ENCODE results near the gene EPHB2.

The EPHB2 gene

DNA sequence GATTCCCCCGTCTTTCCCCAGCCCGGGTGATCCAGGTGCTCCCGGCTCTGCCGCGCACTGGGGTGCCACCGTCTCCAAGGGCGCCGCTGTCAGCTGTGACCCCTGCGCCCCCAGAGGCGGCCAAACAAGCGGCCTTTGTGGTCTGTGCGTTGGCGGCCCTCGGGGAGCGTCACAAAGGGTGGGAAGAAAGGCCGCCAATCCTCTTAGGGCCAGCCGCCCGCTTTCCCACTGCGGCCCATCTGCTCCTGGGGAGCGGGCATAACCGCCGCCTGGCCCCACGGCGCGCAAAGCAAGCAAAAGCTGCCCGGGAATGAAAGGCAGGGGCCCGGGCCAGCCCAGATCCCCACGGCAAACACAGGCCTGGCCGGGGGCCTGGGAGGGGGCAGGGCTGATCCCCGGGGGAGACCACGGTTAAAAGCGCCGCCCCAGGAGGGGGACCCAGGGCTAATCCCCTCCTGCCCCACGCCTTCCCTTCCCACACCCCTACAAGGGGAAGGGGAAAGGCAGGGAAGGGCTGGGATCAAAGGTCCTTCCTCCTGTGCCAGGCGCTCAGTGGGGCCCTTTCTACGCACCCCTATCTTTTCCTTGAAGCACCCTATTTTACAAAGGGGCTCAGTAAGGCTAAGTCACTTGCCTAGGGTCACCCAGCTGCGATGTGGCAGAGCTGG is 33.6 kb upstream of the EPHB2 start:
- Histone ChIP-seq H3K9ac (ENCODE audit: low read length) (no peak overlapping the region), H3K27me3 (ENCODE audit: control insufficient read depth, insufficient read depth, low read length) (no peaks in the 10 kb centered on the region), H3K36me3 (ENCODE audit: control insufficient read depth, low read depth, low read length) (no peaks in the 10 kb centered on the region), H3K9me3 (ENCODE audit: control insufficient read depth, low read depth, low read length) (no peaks in the 10 kb centered on the region), H3K4me3 (ENCODE audit: low read length) (no peak overlapping the region), H3K27ac (ENCODE audit: low read length) (no peak overlapping the region), H3K4me1 (ENCODE audit: control insufficient read depth, low read depth, low read length) (peaks cover 8% of the 10 kb centered on the region)

DNA sequence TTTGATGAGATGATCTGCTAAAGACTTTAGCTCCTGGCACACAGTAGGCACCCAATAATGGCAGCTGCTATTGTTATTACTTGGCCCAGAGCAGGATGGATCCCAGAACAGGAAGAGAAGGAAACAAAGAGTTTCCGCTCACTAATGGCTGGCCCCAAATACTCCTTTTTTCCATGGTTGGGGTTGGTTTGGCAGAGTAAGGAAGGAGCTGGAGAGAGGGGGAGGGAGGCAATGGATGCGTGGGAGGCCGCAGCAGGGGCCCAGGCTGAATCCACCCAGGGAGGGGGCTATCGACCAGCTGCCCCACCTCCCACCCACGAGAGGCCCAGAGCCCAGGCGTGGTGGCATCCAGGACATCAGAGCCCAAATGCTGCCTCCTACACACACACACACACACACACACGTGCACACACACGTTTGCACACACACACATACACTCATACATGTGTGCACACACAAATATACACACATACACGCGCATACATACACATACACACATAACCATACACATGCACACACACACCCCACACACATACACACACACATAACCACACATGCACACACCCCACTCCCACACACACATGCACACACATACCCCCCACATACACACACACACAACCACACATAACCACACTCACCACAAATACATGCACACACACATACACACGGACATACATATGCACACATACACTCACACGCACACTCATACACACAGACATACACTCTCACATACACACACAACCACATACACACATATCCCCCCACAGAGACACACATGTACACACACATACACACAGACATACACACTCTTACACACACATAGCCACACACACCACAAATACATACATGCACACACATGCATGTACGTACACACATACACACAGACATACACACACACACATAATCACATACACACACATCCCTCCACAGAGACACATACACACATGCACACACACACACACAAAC is 32.4 kb upstream of the EPHB2 start:
- no peak overlapping the region for H3K27ac ChIP-seq (ENCODE audit: low read length)
- no peak overlapping the region for H3K4me3 ChIP-seq (ENCODE audit: low read length)
- H3K27me3 ChIP-seq (ENCODE audit: control insufficient read depth, insufficient read depth, low read length) = no peaks in the 10 kb centered on the region
- no peaks in the 10 kb centered on the region for H3K36me3 ChIP-seq (ENCODE audit: control insufficient read depth, low read depth, low read length)
- no peaks in the 10 kb centered on the region for H3K9me3 ChIP-seq (ENCODE audit: control insufficient read depth, low read depth, low read length)
- H3K4me1 ChIP-seq (ENCODE audit: control insufficient read depth, low read depth, low read length) = peaks cover 6% of the 10 kb centered on the region
- no peak overlapping the region for H3K9ac ChIP-seq (ENCODE audit: low read length)

DNA sequence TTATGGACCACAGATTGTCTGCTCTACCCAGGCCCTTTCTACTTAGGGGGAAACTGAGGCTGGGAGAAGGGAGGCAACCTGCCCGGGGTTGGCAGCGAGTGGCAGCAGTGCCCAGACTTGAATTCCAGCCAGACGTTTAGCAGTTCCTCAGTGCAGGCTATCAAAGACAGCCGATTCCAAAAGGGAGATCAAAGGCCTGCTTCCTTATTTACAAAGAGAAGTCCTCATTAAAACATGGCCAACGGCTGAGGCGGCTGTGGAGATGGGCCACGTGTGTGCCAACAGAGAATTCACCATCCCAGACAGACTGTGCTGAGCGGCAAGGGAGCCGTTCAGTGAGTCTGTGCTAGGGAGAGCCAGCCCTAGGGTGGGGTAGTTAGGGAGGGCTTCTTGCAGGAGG is 29.9 kb upstream of the EPHB2 start:
- Histone ChIP-seq H3K4me1 (ENCODE audit: control insufficient read depth, low read depth, low read length) (peaks cover 5% of the 10 kb centered on the region), H3K27me3 (ENCODE audit: control insufficient read depth, insufficient read depth, low read length) (no peaks in the 10 kb centered on the region), H3K9ac (ENCODE audit: low read length) (no peak overlapping the region), H3K4me3 (ENCODE audit: low read length) (no peak overlapping the region), H3K9me3 (ENCODE audit: control insufficient read depth, low read depth, low read length) (no peaks in the 10 kb centered on the region), H3K36me3 (ENCODE audit: control insufficient read depth, low read depth, low read length) (no peaks in the 10 kb centered on the region), H3K27ac (ENCODE audit: low read length) (no peak overlapping the region)

DNA sequence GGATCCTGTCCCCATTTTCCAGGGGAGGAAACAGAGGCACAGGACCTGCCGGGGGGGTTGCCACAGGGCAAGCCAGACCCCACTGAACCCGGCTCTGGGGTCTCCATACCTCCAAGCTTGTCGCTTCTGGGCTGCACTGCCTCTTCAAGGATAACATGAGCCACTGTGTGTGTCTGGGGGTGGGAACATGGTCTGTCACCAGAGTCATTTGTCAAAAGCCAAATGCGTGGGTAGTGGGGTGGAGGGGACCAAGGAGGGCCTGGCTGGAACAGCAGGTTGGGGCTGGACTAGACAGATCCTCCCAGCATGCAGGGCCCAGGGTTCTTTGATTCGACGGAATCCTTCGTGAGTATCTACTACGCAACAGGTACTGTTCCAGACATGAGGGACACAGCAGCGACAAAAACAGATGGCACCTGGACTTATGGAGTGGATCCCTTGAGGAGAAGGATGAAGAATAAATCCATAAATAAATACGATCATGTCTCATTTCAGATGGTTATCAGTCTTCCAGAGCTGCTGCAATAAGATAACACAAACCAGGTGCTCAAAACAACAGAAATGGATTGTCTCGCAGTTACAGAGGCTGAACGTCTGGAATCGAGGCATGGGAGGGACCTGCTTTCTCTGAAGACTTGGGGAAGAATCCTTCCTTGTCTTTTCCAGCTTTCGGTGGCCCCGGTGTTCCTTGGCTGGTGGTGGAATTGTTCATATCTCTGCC is 28.9 kb upstream of the EPHB2 start:
- Histone ChIP-seq H3K36me3 (ENCODE audit: control insufficient read depth, low read depth, low read length) (no peaks in the 10 kb centered on the region), H3K4me3 (ENCODE audit: low read length) (no peak overlapping the region), H3K27me3 (ENCODE audit: control insufficient read depth, insufficient read depth, low read length) (no peaks in the 10 kb centered on the region), H3K27ac (ENCODE audit: low read length) (no peak overlapping the region), H3K4me1 (ENCODE audit: control insufficient read depth, low read depth, low read length) (peaks cover 5% of the 10 kb centered on the region), H3K9me3 (ENCODE audit: control insufficient read depth, low read depth, low read length) (no peaks in the 10 kb centered on the region), H3K9ac (ENCODE audit: low read length) (no peak overlapping the region)

DNA sequence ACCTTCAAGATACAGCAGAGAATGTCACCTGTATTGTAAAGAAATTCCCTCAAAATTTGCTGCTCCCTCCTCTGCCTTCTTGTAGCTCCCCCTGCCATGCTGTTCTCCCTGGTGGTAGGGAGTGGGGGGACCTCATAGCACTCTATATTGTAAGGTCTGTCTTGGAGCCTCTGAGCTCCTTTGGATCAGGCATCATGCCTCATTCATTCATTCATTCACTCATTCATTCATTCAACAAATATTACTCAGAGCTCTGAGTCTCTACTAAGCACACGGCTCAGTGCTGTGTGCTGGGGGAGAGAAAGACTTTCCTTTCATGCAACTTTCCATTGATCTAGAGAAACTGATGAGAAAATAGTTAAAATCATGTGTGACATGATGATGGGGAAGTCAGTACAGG is 27.1 kb upstream of the EPHB2 start:
- Histone ChIP-seq H3K36me3 (ENCODE audit: control insufficient read depth, low read depth, low read length) (no peaks in the 10 kb centered on the region), H3K27ac (ENCODE audit: low read length) (no peak overlapping the region), H3K4me1 (ENCODE audit: control insufficient read depth, low read depth, low read length) (no peaks in the 10 kb centered on the region), H3K4me3 (ENCODE audit: low read length) (no peak overlapping the region), H3K9ac (ENCODE audit: low read length) (no peak overlapping the region), H3K27me3 (ENCODE audit: control insufficient read depth, insufficient read depth, low read length) (no peaks in the 10 kb centered on the region), H3K9me3 (ENCODE audit: control insufficient read depth, low read depth, low read length) (no peaks in the 10 kb centered on the region)

DNA sequence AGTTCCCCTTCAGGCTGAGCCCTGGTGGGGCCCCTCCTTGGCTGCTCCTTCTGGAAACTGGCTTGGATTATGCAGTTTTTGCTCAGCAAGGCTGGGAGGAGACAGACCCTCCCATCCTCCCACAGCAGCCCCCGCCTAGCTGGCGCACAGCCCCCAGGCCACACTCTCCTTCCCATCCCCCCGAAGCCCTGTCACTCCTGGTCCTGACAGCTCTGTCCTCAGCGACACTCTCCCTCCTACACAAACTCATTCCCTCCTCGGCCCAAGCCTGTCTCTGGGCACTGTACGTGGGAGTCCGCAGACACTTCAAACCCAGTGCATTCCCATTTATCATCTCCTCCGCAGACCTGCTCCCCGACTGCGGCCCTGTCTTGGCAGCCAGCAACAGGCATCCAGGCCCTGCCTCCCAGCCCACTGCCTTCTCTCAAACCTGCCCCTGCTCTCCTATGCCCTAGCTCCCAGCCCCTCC is 25.0 kb upstream of the EPHB2 start:
- no peak overlapping the region for H3K9ac ChIP-seq (ENCODE audit: low read length)
- H3K36me3 ChIP-seq (ENCODE audit: control insufficient read depth, low read depth, low read length) = no peaks in the 10 kb centered on the region
- no peaks in the 10 kb centered on the region for H3K9me3 ChIP-seq (ENCODE audit: control insufficient read depth, low read depth, low read length)
- H3K4me3 ChIP-seq (ENCODE audit: low read length) = no peak overlapping the region
- H3K27me3 ChIP-seq (ENCODE audit: control insufficient read depth, insufficient read depth, low read length) = no peaks in the 10 kb centered on the region
- H3K27ac ChIP-seq (ENCODE audit: low read length) = no peak overlapping the region
- no peaks in the 10 kb centered on the region for H3K4me1 ChIP-seq (ENCODE audit: control insufficient read depth, low read depth, low read length)

DNA sequence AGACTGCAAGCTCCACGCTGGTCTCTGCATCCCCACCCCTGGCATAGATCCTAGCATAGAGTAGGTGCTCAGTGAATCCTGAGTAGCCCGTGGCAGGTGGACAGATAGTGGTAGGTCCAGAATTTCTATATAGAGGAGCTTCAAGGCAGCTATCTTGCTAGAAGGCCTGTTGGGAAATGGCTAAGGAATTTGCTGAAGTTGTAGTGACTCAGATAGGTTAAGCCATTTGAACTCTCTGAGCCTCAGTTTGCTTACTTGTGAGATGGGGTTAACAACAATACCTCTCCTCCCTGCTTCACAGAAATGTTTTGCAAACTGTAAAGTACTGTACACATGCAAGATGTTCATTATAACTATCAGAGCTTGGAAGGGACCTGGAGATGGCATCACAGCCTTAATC is 23.4 kb upstream of the EPHB2 start:
- H3K27ac ChIP-seq (ENCODE audit: low read length) = no peak overlapping the region
- no peaks in the 10 kb centered on the region for H3K27me3 ChIP-seq (ENCODE audit: control insufficient read depth, insufficient read depth, low read length)
- no peak overlapping the region for H3K4me3 ChIP-seq (ENCODE audit: low read length)
- H3K36me3 ChIP-seq (ENCODE audit: control insufficient read depth, low read depth, low read length) = no peaks in the 10 kb centered on the region
- no peaks in the 10 kb centered on the region for H3K4me1 ChIP-seq (ENCODE audit: control insufficient read depth, low read depth, low read length)
- H3K9me3 ChIP-seq (ENCODE audit: control insufficient read depth, low read depth, low read length) = no peaks in the 10 kb centered on the region
- H3K9ac ChIP-seq (ENCODE audit: low read length) = no peak overlapping the region

DNA sequence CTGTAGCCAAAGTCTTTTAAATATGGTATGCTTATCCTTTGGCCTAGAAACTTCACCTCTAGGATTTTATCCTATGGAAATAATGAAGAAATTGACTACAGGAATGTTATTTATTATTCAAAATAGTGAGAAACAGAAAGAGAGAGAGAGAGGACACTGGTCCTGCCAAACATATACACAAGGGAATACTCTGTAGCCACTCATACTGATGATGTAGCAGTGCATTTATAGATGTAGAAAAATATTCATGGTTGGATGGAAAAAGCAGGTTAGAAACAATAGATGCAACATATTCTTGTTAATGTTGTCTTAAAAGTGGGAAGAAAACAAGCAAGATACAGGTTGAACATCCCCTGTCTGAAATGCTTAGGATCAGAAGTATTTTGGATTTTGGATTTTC is 22.2 kb upstream of the EPHB2 start:
- Histone ChIP-seq H3K9me3 (ENCODE audit: control insufficient read depth, low read depth, low read length) (no peaks in the 10 kb centered on the region), H3K4me3 (ENCODE audit: low read length) (no peak overlapping the region), H3K36me3 (ENCODE audit: control insufficient read depth, low read depth, low read length) (no peaks in the 10 kb centered on the region), H3K27me3 (ENCODE audit: control insufficient read depth, insufficient read depth, low read length) (no peaks in the 10 kb centered on the region), H3K9ac (ENCODE audit: low read length) (no peak overlapping the region), H3K4me1 (ENCODE audit: control insufficient read depth, low read depth, low read length) (no peaks in the 10 kb centered on the region), H3K27ac (ENCODE audit: low read length) (no peak overlapping the region)

DNA sequence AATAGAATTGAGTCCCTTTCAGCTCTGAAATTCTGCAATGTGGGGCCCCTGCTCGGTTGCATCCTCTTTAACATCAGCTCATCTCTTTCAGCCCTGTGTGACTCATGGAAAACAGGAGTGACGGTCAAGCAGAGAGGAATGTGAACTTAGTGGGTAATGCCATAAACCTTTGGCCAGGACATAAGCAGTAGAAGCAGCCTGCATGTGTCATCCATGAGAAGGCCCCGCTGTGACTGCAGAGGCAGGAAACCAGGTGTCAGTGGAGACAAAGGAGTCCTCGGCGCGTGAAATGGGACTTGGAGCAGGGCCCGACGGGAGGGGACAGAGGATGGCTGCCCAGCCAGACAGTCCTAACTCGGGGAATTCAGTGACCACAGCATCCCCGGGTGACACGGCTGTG is 21.1 kb upstream of the EPHB2 start:
- Histone ChIP-seq H3K27ac (ENCODE audit: low read length) (no peak overlapping the region), H3K27me3 (ENCODE audit: control insufficient read depth, insufficient read depth, low read length) (no peaks in the 10 kb centered on the region), H3K36me3 (ENCODE audit: control insufficient read depth, low read depth, low read length) (no peaks in the 10 kb centered on the region), H3K4me3 (ENCODE audit: low read length) (no peak overlapping the region), H3K9me3 (ENCODE audit: control insufficient read depth, low read depth, low read length) (no peaks in the 10 kb centered on the region), H3K4me1 (ENCODE audit: control insufficient read depth, low read depth, low read length) (no peaks in the 10 kb centered on the region), H3K9ac (ENCODE audit: low read length) (no peak overlapping the region)

DNA sequence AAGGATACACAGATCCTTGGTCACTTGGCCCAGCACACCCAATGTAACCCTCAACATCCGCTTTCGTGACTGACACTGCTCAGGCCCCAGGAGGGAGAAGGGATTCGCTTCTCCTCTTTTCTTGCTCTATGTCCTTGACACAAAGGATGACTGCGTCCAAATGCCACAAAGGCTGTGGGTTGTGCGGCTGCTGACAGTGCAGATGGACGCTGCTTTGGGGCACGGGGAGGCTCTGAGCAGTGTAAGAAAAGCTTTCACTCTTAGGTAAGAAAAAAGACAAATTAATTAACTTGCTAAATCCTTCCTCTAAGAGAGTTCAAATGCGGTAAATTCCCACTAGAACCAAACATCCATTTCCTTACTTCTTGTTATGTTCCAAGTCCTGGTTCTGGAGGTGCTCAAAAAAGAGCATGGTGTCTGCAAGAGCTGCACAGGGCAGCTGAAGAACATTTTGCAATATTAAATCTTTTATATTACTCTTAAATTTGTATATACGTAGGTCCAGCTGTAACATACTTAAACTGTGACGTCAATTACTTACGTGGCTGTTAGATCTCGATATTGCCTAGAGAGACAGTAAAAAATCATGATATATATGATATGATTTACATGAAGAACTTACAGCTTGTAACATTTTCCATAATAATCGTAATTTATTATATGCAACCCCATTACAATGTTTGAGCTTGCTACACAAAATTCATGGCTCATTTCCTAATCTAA is 19.4 kb upstream of the EPHB2 start:
- H3K36me3 ChIP-seq (ENCODE audit: control insufficient read depth, low read depth, low read length) = no peaks in the 10 kb centered on the region
- no peaks in the 10 kb centered on the region for H3K4me1 ChIP-seq (ENCODE audit: control insufficient read depth, low read depth, low read length)
- H3K27ac ChIP-seq (ENCODE audit: low read length) = no peak overlapping the region
- no peak overlapping the region for H3K4me3 ChIP-seq (ENCODE audit: low read length)
- no peaks in the 10 kb centered on the region for H3K9me3 ChIP-seq (ENCODE audit: control insufficient read depth, low read depth, low read length)
- no peak overlapping the region for H3K9ac ChIP-seq (ENCODE audit: low read length)
- H3K27me3 ChIP-seq (ENCODE audit: control insufficient read depth, insufficient read depth, low read length) = no peaks in the 10 kb centered on the region

DNA sequence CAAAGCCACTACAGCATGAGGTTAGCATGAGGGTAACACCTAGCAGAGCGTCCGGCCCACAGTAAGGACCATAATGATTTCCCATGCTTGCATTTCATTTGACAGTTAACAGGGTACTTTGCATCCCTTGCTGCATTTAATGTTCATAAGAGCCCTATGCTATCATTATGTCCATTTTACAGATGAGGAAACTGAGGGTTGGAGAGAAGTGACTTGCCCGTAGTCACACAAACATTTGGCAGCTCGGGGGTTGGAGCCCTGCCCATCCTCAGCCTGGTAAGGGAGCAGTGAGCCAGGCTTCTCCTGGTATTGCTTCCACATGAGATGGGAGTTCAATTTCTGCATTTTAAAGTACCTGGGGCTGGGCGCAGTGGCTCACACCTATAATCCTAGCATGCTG is 16.5 kb upstream of the EPHB2 start:
- no peak overlapping the region for H3K4me3 ChIP-seq (ENCODE audit: low read length)
- H3K4me1 ChIP-seq (ENCODE audit: control insufficient read depth, low read depth, low read length) = no peaks in the 10 kb centered on the region
- no peaks in the 10 kb centered on the region for H3K27me3 ChIP-seq (ENCODE audit: control insufficient read depth, insufficient read depth, low read length)
- no peak overlapping the region for H3K9ac ChIP-seq (ENCODE audit: low read length)
- H3K36me3 ChIP-seq (ENCODE audit: control insufficient read depth, low read depth, low read length) = no peaks in the 10 kb centered on the region
- no peak overlapping the region for H3K27ac ChIP-seq (ENCODE audit: low read length)
- H3K9me3 ChIP-seq (ENCODE audit: control insufficient read depth, low read depth, low read length) = no peaks in the 10 kb centered on the region

Data from iPS-18a (cell line).